ENCODE measurements around the gene TEX9.

- TF ChIP-seq EZH2 (IDR thresholded peaks at IDR 0.05; ENCODE audit: insufficient read depth, low read length): no peak
- TF ChIP-seq CTCF (IDR thresholded peaks at IDR 0.05; ENCODE audit: insufficient read depth, low read depth, low read length): no peak
Observed at GRCh38 chr15:56343879-56344278, 21.3 kb upstream of the TEX9 start.

Data from astrocyte (in vitro differentiated cells and primary cell).